GM12873 (cell line): ENCODE results near the gene DCTN2.

Experiments
- CTCF ChIP-seq: IDR thresholded peaks from 2 replicates; pipeline ENCODE4 v1.5.1; 2012; ENCODE audit warnings: low read depth, mild to moderate bottlenecking, moderate library complexity, low read length, control low read depth; ENCODE audit not compliant: insufficient read depth; ENCODE audit errors: missing control alignments

The DCTN2 gene

DNA sequence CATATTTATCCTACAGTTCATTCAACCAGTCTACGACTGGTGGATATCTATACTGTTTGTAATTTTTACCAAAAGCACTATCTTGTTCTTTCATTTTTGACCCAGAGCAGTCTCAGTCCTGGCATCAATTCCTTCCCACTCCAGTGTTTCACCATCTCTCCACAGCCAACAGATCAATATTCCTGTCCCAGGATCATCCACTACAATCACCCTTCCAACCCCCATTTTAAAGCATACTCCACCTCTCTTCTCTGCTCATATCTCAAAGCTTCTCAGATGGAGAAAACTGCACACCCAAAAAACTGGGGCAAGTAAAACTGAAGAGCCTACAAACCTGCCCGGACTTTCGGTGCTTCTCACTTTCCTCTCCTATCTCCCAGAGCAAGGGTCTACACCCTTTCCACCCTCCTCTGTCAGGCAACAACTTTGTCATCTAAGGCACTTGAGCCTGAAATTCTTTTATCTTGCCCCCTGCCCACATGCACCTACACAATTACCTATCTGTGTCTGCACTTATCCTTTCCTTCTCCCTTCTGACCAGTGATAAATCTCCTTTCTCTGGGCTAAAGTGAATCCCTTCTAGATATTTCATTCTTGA is 39.9 kb upstream of the DCTN2 start:
- no peak for TF ChIP-seq CTCF

DNA sequence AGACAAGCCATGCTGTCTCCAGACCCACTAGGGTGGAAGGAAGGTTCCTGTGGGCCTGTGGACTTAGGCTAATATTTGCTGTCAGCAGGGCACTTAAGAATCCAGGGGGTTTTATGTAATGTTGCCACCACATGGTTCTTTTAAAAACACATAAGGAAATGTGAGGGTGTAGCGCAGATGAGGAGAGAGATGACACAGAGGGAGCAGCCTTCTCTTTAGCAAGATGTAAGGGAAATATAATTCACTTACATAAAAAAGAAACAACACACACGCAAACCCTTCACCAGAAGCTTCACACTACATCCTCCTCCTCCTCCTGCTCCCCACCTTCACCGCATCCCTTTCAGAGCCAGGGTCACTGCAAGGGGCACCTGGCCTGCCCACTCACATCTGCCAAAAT is 39.1 kb upstream of the DCTN2 start:
- no peak for TF ChIP-seq CTCF

- TF ChIP-seq CTCF = no peak
Observed at GRCh38 chr12:57585156-57585555, 38.2 kb upstream of the DCTN2 start.

DNA sequence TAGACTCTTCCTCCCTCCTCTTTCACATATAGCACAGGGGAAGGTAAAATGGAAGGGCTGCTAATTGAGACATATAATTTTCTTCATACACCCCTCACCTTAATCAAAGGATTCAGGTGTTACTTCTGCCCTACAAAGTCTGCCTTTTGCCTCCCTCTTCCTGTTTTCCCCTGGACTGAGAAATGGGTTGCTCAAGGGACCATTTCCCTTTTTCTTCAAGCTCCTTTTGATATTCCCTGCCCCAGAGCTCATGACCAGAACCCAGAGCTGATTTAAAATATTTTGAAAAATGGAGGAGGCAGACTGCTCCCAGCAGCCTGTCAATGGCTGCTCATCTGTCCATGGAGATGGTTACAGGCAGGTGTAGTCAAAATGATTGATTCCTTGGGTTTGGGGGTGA is 37.7 kb upstream of the DCTN2 start:
- TF ChIP-seq CTCF = no peak

DNA sequence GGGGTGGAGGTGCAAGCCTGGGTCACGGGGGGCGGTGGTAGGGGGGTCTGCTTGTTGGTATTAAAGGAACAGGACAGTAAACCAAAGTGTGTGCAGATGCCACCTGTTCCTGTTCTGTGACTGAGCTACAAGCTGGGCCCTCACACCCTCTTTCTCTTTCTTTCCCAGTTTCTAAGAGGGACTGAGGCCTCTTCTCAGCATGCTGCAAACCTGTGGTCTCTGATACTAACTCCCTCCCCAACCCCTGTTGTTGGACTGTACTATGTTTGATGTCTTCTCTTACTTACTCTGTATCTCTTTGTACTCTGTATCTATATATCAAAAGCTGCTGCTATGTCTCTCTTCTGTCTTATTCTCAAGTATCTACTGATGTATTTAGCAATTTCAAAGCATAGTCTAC is 37.1 kb upstream of the DCTN2 start:
- no peak for TF ChIP-seq CTCF

- peak; percentile 93 for TF ChIP-seq CTCF
Observed at GRCh38 chr12:57583008-57583831, 36.2 kb upstream of the DCTN2 start.

GRCh38 chr12:57582440-57582839 is 35.4 kb upstream of the DCTN2 start:
- TF ChIP-seq CTCF = no peak
